ENCODE data around the gene CPNE6. TPM values are rescaled to one million over a fixed set of nuclear protein-coding genes. Genes with fewer than 3 reads are reported as not detected.

CPNE6 gene
- total and polyA plus RNA-seq, 2 of the 13 experiments (the other 11 are each of a cell fraction or from before 2014, with no cell fraction given) = not detected

DNA sequence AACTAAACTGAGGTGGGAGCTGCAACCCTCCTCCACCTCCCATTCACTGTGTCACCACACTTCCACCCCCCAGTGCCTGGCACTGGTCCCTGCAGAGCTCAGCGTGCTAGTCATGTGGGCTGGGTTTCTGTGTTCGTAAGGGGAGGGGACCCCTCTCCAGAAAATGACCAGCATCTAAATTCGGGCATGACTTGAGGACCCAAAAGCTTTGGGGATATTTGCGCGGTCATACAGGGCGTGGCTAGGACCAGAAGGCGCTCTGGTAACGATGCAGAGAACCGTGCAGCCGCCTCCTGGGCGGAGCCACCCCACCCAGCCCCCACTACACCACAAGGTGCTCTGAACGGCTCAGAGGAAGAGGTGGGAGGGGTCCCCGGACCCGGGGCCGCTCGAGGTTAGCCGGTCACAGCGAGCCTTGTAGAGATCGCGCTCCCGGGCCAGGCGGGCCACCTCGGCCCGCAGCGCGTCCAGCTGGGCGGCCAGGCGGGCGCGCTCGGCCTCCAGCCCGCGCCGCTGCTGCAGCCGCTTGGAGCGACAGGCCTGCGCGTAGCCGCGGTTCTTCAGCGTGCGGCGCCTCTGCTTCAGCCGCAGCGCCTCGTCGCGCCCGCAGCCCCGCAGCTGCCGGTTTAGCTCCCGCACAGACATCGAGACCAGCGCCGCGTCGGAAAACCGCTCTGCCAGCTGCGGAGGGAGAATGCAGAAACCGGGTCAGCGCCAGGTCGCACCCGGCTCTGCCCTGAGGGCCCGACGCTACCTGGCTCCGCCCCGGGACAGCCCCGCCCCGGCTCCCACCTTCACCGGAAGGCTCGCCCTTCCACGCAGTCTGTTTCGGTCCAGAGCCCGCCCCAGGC, 9.8 kb downstream of the CPNE6 start (continued):
- TF ChIP-seq SRSF1 (optimal IDR thresholded peaks at IDR 0.05; ENCODE audit: low read depth, low read length) = peak; percentile 32
- no peak for TF ChIP-seq ZNF83 (CRISPR knock-in tag; IDR thresholded peaks at IDR 0.05; ENCODE audit: borderline replicate concordance)
- no peak for TF ChIP-seq ZNF577 (CRISPR knock-in tag; IDR thresholded peaks at IDR 0.05; ENCODE audit: borderline replicate concordance, low read depth)
- TF ChIP-seq WIZ (CRISPR knock-in tag; IDR thresholded peaks at IDR 0.05) = no peak
- TF ChIP-seq, protein P1, sequence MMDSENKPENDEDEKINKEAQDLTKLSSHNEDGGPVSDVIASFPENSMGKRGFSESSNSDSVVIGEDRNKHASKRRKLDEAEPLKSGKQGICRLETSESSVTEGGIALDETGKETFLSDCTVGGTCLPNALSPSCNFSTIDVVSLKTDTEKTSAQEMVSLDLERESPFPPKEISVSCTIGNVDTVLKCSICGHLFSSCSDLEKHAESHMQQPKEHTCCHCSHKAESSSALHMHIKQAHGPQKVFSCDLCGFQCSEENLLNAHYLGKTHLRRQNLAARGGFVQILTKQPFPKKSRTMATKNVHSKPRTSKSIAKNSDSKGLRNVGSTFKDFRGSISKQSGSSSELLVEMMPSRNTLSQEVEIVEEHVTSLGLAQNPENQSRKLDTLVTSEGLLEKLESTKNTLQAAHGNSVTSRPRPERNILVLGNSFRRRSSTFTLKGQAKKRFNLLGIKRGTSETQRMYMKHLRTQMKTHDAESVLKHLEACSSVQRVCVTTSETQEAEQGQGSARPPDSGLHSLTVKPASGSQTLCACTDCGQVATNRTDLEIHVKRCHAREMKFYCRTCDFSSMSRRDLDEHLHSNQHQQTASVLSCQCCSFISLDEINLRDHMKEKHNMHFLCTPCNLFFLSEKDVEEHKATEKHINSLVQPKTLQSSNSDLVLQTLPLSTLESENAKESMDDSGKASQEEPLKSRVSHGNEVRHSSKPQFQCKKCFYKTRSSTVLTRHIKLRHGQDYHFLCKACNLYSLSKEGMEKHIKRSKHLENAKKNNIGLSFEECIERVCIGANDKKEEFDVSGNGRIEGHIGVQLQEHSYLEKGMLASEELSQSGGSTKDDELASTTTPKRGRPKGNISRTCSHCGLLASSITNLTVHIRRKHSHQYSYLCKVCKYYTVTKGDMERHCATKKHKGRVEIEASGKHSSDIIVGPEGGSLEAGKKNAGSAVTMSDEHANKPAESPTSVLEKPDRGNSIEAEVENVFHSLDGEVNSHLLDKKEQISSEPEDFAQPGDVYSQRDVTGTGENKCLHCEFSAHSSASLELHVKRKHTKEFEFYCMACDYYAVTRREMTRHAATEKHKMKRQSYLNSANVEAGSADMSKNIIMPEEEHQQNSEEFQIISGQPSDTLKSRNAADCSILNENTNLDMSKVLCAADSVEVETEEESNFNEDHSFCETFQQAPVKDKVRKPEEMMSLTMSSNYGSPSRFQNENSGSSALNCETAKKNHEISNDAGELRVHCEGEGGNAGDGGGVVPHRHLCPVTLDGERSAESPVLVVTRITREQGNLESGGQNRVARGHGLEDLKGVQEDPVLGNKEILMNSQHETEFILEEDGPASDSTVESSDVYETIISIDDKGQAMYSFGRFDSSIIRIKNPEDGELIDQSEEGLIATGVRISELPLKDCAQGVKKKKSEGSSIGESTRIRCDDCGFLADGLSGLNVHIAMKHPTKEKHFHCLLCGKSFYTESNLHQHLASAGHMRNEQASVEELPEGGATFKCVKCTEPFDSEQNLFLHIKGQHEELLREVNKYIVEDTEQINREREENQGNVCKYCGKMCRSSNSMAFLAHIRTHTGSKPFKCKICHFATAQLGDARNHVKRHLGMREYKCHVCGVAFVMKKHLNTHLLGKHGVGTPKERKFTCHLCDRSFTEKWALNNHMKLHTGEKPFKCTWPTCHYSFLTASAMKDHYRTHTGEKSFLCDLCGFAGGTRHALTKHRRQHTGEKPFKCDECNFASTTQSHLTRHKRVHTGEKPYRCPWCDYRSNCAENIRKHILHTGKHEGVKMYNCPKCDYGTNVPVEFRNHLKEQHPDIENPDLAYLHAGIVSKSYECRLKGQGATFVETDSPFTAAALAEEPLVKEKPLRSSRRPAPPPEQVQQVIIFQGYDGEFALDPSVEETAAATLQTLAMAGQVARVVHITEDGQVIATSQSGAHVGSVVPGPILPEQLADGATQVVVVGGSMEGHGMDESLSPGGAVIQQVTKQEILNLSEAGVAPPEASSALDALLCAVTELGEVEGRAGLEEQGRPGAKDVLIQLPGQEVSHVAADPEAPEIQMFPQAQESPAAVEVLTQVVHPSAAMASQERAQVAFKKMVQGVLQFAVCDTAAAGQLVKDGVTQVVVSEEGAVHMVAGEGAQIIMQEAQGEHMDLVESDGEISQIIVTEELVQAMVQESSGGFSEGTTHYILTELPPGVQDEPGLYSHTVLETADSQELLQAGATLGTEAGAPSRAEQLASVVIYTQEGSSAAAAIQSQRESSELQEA (CRISPR knock-in tag; IDR thresholded peaks at IDR 0.05; ENCODE audit: not compliant biosample characterization) = no peak
- TF ChIP-seq, protein P2, sequence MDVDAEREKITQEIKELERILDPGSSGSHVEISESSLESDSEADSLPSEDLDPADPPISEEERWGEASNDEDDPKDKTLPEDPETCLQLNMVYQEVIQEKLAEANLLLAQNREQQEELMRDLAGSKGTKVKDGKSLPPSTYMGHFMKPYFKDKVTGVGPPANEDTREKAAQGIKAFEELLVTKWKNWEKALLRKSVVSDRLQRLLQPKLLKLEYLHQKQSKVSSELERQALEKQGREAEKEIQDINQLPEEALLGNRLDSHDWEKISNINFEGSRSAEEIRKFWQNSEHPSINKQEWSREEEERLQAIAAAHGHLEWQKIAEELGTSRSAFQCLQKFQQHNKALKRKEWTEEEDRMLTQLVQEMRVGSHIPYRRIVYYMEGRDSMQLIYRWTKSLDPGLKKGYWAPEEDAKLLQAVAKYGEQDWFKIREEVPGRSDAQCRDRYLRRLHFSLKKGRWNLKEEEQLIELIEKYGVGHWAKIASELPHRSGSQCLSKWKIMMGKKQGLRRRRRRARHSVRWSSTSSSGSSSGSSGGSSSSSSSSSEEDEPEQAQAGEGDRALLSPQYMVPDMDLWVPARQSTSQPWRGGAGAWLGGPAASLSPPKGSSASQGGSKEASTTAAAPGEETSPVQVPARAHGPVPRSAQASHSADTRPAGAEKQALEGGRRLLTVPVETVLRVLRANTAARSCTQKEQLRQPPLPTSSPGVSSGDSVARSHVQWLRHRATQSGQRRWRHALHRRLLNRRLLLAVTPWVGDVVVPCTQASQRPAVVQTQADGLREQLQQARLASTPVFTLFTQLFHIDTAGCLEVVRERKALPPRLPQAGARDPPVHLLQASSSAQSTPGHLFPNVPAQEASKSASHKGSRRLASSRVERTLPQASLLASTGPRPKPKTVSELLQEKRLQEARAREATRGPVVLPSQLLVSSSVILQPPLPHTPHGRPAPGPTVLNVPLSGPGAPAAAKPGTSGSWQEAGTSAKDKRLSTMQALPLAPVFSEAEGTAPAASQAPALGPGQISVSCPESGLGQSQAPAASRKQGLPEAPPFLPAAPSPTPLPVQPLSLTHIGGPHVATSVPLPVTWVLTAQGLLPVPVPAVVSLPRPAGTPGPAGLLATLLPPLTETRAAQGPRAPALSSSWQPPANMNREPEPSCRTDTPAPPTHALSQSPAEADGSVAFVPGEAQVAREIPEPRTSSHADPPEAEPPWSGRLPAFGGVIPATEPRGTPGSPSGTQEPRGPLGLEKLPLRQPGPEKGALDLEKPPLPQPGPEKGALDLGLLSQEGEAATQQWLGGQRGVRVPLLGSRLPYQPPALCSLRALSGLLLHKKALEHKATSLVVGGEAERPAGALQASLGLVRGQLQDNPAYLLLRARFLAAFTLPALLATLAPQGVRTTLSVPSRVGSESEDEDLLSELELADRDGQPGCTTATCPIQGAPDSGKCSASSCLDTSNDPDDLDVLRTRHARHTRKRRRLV (CRISPR knock-in tag; IDR thresholded peaks at IDR 0.05) = no peak
- TF ChIP-seq SP4 (CRISPR knock-in tag; IDR thresholded peaks at IDR 0.05) = peak; percentile 46; the same call in 1 of the 2 replicates
- TF ChIP-seq CHCHD3 (CRISPR knock-in tag; IDR thresholded peaks at IDR 0.05) = peak; percentile 91; the same call in 1 of the 2 replicates
- no peak for TF ChIP-seq AGO1 (IDR thresholded peaks at IDR 0.05; ENCODE audit: low read depth, low read length, poor library complexity, severe bottlenecking)
- TF ChIP-seq, protein P3, sequence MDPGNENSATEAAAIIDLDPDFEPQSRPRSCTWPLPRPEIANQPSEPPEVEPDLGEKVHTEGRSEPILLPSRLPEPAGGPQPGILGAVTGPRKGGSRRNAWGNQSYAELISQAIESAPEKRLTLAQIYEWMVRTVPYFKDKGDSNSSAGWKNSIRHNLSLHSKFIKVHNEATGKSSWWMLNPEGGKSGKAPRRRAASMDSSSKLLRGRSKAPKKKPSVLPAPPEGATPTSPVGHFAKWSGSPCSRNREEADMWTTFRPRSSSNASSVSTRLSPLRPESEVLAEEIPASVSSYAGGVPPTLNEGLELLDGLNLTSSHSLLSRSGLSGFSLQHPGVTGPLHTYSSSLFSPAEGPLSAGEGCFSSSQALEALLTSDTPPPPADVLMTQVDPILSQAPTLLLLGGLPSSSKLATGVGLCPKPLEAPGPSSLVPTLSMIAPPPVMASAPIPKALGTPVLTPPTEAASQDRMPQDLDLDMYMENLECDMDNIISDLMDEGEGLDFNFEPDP (CRISPR knock-in tag; conservative IDR thresholded peaks at IDR 0.05) = no peak
- no peak for TF ChIP-seq SMAD1 (CRISPR knock-in tag; IDR thresholded peaks at IDR 0.05; ENCODE audit: borderline replicate concordance, low read depth)
- TF ChIP-seq HDAC2 (CRISPR knock-in tag; IDR thresholded peaks at IDR 0.05) = peak; percentile 41
- TF ChIP-seq BCL6 (CRISPR knock-in tag; IDR thresholded peaks at IDR 0.05) = no peak

Data from HepG2 (cell line).